Measurements from ENCODE around the gene FANK1. TPM values are rescaled to one million over a fixed set of nuclear protein-coding genes. Genes with fewer than 3 reads are reported as not detected.

Gene FANK1
- total and polyA plus RNA-seq, 2 donors (not counting 1 experiment from before 2014, with no cell fraction given) = 0.13 TPM; not detected in 1

DNA sequence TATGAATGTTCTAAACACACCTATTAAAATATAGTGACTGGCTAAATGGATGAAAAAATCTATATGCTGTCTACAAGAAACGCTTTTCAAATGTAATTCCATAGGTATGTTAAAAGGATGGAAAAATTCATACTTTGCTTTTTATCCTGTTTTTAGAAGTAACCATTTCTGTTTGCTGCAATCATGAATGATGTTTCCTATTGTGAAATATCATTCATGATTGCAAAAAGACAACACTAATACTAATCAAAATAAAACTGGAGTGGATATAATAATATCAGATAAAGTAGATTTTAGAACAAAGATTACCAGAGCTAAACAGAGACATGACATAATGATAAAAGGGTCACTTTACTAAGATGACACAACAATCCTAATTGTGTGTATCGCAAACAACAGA lies 138.2 kb downstream of the FANK1 start:
- no peak for TF ChIP-seq EZH2 (IDR thresholded peaks at IDR 0.05; ENCODE audit: borderline replicate concordance, insufficient read depth, low read depth, low read length, poor library complexity, severe bottlenecking)
- no peak for DNase-seq
- Mint-ChIP-seq H3K9me3 (ENCODE audit: insufficient read depth) (peaks cover 5% of the 10 kb centered on the region), H3K4me1 (peaks cover 32% of the 10 kb centered on the region), H3K27me3 (no peaks in the 10 kb centered on the region), H3K27ac (no peak overlapping the region), H3K4me3 (no peak overlapping the region)
- no CpG with 5 or more reads among the region's 2 CpGs for WGBS (ENCODE audit: insufficient coverage)
- H3K4me3 ChIP-seq (ENCODE audit: control extremely low read depth in 1 of 5, extremely low read depth in 1 of 5, insufficient read depth in 1 of 5, low read depth in 2 of 5, low read length in 4 of 5) = no peak overlapping the region
- H3K4me2 ChIP-seq (replicated peaks; ENCODE audit: low read depth, low read length, poor library complexity, severe bottlenecking) = no peak overlapping the region
- no peak overlapping the region for H3K9ac ChIP-seq (ENCODE audit: low read length)
- H3K9me3 ChIP-seq (ENCODE audit: control extremely low read depth in 1 of 3, control insufficient read depth in 2 of 3, insufficient read depth in 1 of 3, low read length in 2 of 3) = peaks cover 0 to 12% (median 0%) of the 10 kb centered on the region in 3 donors
- H2AFZ ChIP-seq (ENCODE audit: insufficient read depth, low read depth, low read length, poor library complexity, severe bottlenecking) = no peak overlapping the region
- ATAC-seq (ENCODE audit: low read depth) = no peak
- ChIA-PET POLR2A (no interaction called here), CTCF (no interaction called here)
- no peaks in the 10 kb centered on the region for H3K79me2 ChIP-seq (ENCODE audit: control insufficient read depth, insufficient read depth, low read length)
- H3K27me3 ChIP-seq (replicated peaks in 1 of 4; ENCODE audit: control extremely low read depth in 1 of 4, control insufficient read depth in 3 of 4, insufficient read depth in 4 of 4, low read length in 3 of 4) = no peaks in the 10 kb centered on the region
- no peak overlapping the region for H3K27ac ChIP-seq (ENCODE audit: low read length in 2 of 2)
- H3K36me3 ChIP-seq (replicated peaks in 1 of 2; ENCODE audit: control extremely low read depth in 1 of 2, control insufficient read depth in 1 of 2, extremely low read depth in 1 of 2, insufficient read depth in 2 of 2, low read length in 1 of 2) = no peaks in the 10 kb centered on the region
- H3K4me1 ChIP-seq (ENCODE audit: control insufficient read depth in 2 of 2, insufficient read depth in 2 of 2, low read length in 2 of 2) = peaks cover 11 to 14% of the 10 kb centered on the region in 2 donors
- H4K20me1 ChIP-seq (ENCODE audit: control insufficient read depth, insufficient read depth, low read length, poor library complexity, severe bottlenecking) = no peaks in the 10 kb centered on the region
- intact Hi-C loops (cut with micrococcal nuclease) = no loop called here

- POLR2A ChIA-PET = no interaction called here
- WGBS (ENCODE audit: insufficient coverage) = 0% methylated on average over 2 of the region's 5 CpGs
- intact Hi-C loops (cut with micrococcal nuclease) = no loop called here
Observed at GRCh38 chr10:126036515-126036914, 140.2 kb downstream of the FANK1 start.

More at GRCh38 chr10:126036515-126036914, 140.2 kb downstream of the FANK1 start:
- TF ChIP-seq, protein P1, sequence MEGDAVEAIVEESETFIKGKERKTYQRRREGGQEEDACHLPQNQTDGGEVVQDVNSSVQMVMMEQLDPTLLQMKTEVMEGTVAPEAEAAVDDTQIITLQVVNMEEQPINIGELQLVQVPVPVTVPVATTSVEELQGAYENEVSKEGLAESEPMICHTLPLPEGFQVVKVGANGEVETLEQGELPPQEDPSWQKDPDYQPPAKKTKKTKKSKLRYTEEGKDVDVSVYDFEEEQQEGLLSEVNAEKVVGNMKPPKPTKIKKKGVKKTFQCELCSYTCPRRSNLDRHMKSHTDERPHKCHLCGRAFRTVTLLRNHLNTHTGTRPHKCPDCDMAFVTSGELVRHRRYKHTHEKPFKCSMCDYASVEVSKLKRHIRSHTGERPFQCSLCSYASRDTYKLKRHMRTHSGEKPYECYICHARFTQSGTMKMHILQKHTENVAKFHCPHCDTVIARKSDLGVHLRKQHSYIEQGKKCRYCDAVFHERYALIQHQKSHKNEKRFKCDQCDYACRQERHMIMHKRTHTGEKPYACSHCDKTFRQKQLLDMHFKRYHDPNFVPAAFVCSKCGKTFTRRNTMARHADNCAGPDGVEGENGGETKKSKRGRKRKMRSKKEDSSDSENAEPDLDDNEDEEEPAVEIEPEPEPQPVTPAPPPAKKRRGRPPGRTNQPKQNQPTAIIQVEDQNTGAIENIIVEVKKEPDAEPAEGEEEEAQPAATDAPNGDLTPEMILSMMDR (IDR thresholded peaks at IDR 0.05) = no peak
- no peak for TF ChIP-seq EZH2 (IDR thresholded peaks at IDR 0.05; ENCODE audit: borderline replicate concordance, insufficient read depth, low read depth, low read length, poor library complexity, severe bottlenecking)
- Histone ChIP-seq H3K79me2 (ENCODE audit: control insufficient read depth, insufficient read depth, low read length) (no peaks in the 10 kb centered on the region), H3K36me3 (replicated peaks in 1 of 2; ENCODE audit: control extremely low read depth in 1 of 2, control insufficient read depth in 1 of 2, extremely low read depth in 1 of 2, insufficient read depth in 2 of 2, low read length in 1 of 2) (no peaks in the 10 kb centered on the region), H3K27me3 (replicated peaks in 1 of 4; ENCODE audit: control extremely low read depth in 1 of 4, control insufficient read depth in 3 of 4, insufficient read depth in 4 of 4, low read length in 3 of 4) (no peaks in the 10 kb centered on the region), H3K27ac (ENCODE audit: low read length in 2 of 2) (peak overlapping the region in 1 of 2 donors; percentile 35), H3K9me3 (ENCODE audit: control extremely low read depth in 1 of 3, control insufficient read depth in 2 of 3, insufficient read depth in 1 of 3, low read length in 2 of 3) (peaks cover 0 to 12% (median 0%) of the 10 kb centered on the region in 3 donors), H3K4me2 (replicated peaks; ENCODE audit: low read depth, low read length, poor library complexity, severe bottlenecking) (peak overlapping the region; percentile 38), H2AFZ (ENCODE audit: insufficient read depth, low read depth, low read length, poor library complexity, severe bottlenecking) (no peak overlapping the region), H3K4me3 (ENCODE audit: control extremely low read depth in 1 of 5, extremely low read depth in 1 of 5, insufficient read depth in 1 of 5, low read depth in 2 of 5, low read length in 4 of 5) (no peak overlapping the region), H3K9ac (ENCODE audit: low read length) (no peak overlapping the region), H3K4me1 (ENCODE audit: control insufficient read depth in 2 of 2, insufficient read depth in 2 of 2, low read length in 2 of 2) (peaks cover 28 to 33% of the 10 kb centered on the region in 2 donors), H4K20me1 (ENCODE audit: control insufficient read depth, insufficient read depth, low read length, poor library complexity, severe bottlenecking) (no peaks in the 10 kb centered on the region)
- ATAC-seq (ENCODE audit: low read depth) (peak; percentile 44), DNase-seq (peak; percentile 61)
- Mint-ChIP-seq H3K4me3 (peak overlapping the region; percentile 20), H3K27me3 (no peaks in the 10 kb centered on the region), H3K4me1 (peaks cover 50% of the 10 kb centered on the region), H3K9me3 (ENCODE audit: insufficient read depth) (peaks cover 5% of the 10 kb centered on the region), H3K27ac (peak overlapping the region; percentile 29)
- CTCF ChIA-PET = interaction anchor here (0.6 kb wide), 1 partner anchor 51 kb away, joined by 3 read pairs; no protein-coding TSS in a partner anchor
